Measurements from ENCODE around the gene TTC22. TPM values are rescaled to one million over a fixed set of nuclear protein-coding genes. Genes with fewer than 3 reads are reported as not detected.
A peak's percentile ranks its signal among the peaks of the same experiment; 100 is the strongest.

The TTC22 gene
- total RNA-seq, 1 donor = not detected

GRCh38 chr1:54745274-54745673 is 55.8 kb downstream of the TTC22 start:
- Histone ChIP-seq H2AFZ (ENCODE audit: low read length) (no peak overlapping the region), H3K27ac (ENCODE audit: low read depth, low read length) (no peak overlapping the region), H3K79me2 (ENCODE audit: insufficient read depth, low read length) (no peaks in the 10 kb centered on the region), H3K4me1 (ENCODE audit: insufficient read depth, low read length) (no peaks in the 10 kb centered on the region), H4K20me1 (ENCODE audit: insufficient read depth, low read length) (no peaks in the 10 kb centered on the region), H3K9me3 (ENCODE audit: low read depth, low read length) (no peaks in the 10 kb centered on the region), H3K4me2 (ENCODE audit: insufficient read depth, low read length) (no peak overlapping the region), H3K27me3 (ENCODE audit: insufficient read depth, low read length) (peaks cover 2% of the 10 kb centered on the region), H3K4me3 (ENCODE audit: insufficient read depth, low read length) (no peak overlapping the region), H3K36me3 (ENCODE audit: insufficient read depth, low read length) (peaks cover 21% of the 10 kb centered on the region)
- TF ChIP-seq, protein P1, sequence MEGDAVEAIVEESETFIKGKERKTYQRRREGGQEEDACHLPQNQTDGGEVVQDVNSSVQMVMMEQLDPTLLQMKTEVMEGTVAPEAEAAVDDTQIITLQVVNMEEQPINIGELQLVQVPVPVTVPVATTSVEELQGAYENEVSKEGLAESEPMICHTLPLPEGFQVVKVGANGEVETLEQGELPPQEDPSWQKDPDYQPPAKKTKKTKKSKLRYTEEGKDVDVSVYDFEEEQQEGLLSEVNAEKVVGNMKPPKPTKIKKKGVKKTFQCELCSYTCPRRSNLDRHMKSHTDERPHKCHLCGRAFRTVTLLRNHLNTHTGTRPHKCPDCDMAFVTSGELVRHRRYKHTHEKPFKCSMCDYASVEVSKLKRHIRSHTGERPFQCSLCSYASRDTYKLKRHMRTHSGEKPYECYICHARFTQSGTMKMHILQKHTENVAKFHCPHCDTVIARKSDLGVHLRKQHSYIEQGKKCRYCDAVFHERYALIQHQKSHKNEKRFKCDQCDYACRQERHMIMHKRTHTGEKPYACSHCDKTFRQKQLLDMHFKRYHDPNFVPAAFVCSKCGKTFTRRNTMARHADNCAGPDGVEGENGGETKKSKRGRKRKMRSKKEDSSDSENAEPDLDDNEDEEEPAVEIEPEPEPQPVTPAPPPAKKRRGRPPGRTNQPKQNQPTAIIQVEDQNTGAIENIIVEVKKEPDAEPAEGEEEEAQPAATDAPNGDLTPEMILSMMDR (IDR thresholded peaks at IDR 0.05; ENCODE audit: extremely low read depth, low read depth, low read length) = no peak
- DNase-seq (ENCODE audit: insufficient read length, low spot score, missing footprints) = peak; percentile 14

DNA sequence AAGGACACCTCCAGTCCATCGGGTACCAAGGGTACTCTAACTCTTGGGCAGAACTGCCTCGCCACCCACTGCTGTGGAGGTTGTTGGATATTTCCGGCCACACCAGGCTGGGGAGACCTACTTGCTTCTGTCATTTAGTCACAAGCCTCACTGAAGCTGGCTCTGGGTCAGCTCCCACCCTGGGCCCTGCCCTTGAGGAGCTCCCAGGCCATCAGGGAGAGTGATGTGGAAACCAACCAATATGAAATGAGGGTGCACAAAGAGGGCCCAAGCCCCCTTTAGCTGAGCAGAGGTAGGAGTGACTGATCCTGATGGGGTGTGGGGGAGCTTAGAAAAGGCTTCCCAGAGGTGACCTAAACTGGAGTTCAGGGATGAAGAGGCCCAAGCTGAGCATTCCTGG is 56.4 kb downstream of the TTC22 start:
- peaks cover 27% of the 10 kb centered on the region for H3K36me3 ChIP-seq (ENCODE audit: insufficient read depth, low read length)
- TF ChIP-seq, protein P1 (IDR thresholded peaks at IDR 0.05; ENCODE audit: extremely low read depth, low read depth, low read length) = no peak
- H3K9me3 ChIP-seq (ENCODE audit: low read depth, low read length) = no peaks in the 10 kb centered on the region
- H3K27me3 ChIP-seq (ENCODE audit: insufficient read depth, low read length) = no peaks in the 10 kb centered on the region
- DNase-seq (ENCODE audit: insufficient read length, low spot score, missing footprints) = peak; percentile 9
- no peak overlapping the region for H3K27ac ChIP-seq (ENCODE audit: low read depth, low read length)
- H3K4me3 ChIP-seq (ENCODE audit: insufficient read depth, low read length) = no peak overlapping the region
- no peak overlapping the region for H3K4me2 ChIP-seq (ENCODE audit: insufficient read depth, low read length)
- no peaks in the 10 kb centered on the region for H3K4me1 ChIP-seq (ENCODE audit: insufficient read depth, low read length)
- H4K20me1 ChIP-seq (ENCODE audit: insufficient read depth, low read length) = no peaks in the 10 kb centered on the region
- H2AFZ ChIP-seq (ENCODE audit: low read length) = no peak overlapping the region
- no peaks in the 10 kb centered on the region for H3K79me2 ChIP-seq (ENCODE audit: insufficient read depth, low read length)

- Histone ChIP-seq H3K36me3 (ENCODE audit: insufficient read depth, low read length) (peaks cover 36% of the 10 kb centered on the region), H3K9me3 (ENCODE audit: low read depth, low read length) (no peaks in the 10 kb centered on the region), H3K79me2 (ENCODE audit: insufficient read depth, low read length) (no peaks in the 10 kb centered on the region), H3K4me1 (ENCODE audit: insufficient read depth, low read length) (no peaks in the 10 kb centered on the region), H3K27me3 (ENCODE audit: insufficient read depth, low read length) (no peaks in the 10 kb centered on the region), H3K4me3 (ENCODE audit: insufficient read depth, low read length) (no peak overlapping the region), H3K4me2 (ENCODE audit: insufficient read depth, low read length) (no peak overlapping the region), H2AFZ (ENCODE audit: low read length) (no peak overlapping the region), H3K27ac (ENCODE audit: low read depth, low read length) (no peak overlapping the region), H4K20me1 (ENCODE audit: insufficient read depth, low read length) (no peaks in the 10 kb centered on the region)
- peak; percentile 47 for DNase-seq (ENCODE audit: insufficient read length, low spot score, missing footprints)
- TF ChIP-seq, protein P1 (IDR thresholded peaks at IDR 0.05; ENCODE audit: extremely low read depth, low read depth, low read length) = no peak
Observed at GRCh38 chr1:54743416-54744226, 57.5 kb downstream of the TTC22 start.

GRCh38 chr1:54742282-54742681 is 58.8 kb downstream of the TTC22 start:
- DNase-seq (ENCODE audit: insufficient read length, low spot score, missing footprints) = peak; percentile 5
- H3K4me1 ChIP-seq (ENCODE audit: insufficient read depth, low read length) = no peaks in the 10 kb centered on the region
- no peaks in the 10 kb centered on the region for H3K9me3 ChIP-seq (ENCODE audit: low read depth, low read length)
- no peak overlapping the region for H2AFZ ChIP-seq (ENCODE audit: low read length)
- peaks cover 47% of the 10 kb centered on the region for H3K36me3 ChIP-seq (ENCODE audit: insufficient read depth, low read length)
- no peaks in the 10 kb centered on the region for H3K79me2 ChIP-seq (ENCODE audit: insufficient read depth, low read length)
- TF ChIP-seq, protein P1 (IDR thresholded peaks at IDR 0.05; ENCODE audit: extremely low read depth, low read depth, low read length) = no peak
- no peak overlapping the region for H3K4me3 ChIP-seq (ENCODE audit: insufficient read depth, low read length)
- H4K20me1 ChIP-seq (ENCODE audit: insufficient read depth, low read length) = no peaks in the 10 kb centered on the region
- H3K4me2 ChIP-seq (ENCODE audit: insufficient read depth, low read length) = no peak overlapping the region
- H3K27ac ChIP-seq (ENCODE audit: low read depth, low read length) = no peak overlapping the region
- H3K27me3 ChIP-seq (ENCODE audit: insufficient read depth, low read length) = no peaks in the 10 kb centered on the region
